Lower leg skin (tissue), 3 donors: ENCODE results near the gene ACOXL.

Source experiments
- POLR2A ChIP-seq, 2 donors: fragments of 450-650 bp; IDR thresholded peaks; one replicate each; pipeline ENCODE4 v1.6.1; 2016 to 2017; ENCODE audit warnings: antibody characterized with exemption in 2 of 2, mild to moderate bottlenecking in 1 of 2, moderate library complexity in 1 of 2
- TF ChIP-seq, protein P1 (sequence below), 3 donors: fragments of 450-650 bp; IDR thresholded peaks; one replicate each; pipeline ENCODE4 v1.5.1; 2016; ENCODE audit warnings: antibody characterized with exemption in 3 of 3, mild to moderate bottlenecking in 3 of 3, moderate library complexity in 2 of 3

DNA sequence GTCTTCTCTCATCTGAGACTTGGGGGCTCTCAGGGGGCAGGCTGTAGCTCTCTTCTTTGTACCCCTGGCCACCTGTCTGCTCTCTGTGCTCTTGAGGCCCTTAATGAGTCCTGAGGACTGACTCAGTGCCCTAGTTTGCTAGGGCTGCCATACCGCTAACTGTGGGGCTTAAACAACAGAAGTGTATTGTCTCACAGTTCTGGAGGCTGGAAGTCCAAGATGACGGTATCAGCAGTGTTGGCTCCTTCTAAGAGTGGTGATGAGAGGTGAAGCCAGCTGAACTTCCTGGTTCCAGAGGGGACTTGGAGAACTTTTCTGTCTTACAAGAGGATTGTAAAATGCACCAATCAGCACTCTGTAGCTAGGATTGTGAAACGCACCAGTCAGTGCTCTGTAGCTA, 67.0 kb downstream of the ACOXL start:
- TF ChIP-seq POLR2A (IDR thresholded peaks at IDR 0.05): no peak
- TF ChIP-seq, protein P1, sequence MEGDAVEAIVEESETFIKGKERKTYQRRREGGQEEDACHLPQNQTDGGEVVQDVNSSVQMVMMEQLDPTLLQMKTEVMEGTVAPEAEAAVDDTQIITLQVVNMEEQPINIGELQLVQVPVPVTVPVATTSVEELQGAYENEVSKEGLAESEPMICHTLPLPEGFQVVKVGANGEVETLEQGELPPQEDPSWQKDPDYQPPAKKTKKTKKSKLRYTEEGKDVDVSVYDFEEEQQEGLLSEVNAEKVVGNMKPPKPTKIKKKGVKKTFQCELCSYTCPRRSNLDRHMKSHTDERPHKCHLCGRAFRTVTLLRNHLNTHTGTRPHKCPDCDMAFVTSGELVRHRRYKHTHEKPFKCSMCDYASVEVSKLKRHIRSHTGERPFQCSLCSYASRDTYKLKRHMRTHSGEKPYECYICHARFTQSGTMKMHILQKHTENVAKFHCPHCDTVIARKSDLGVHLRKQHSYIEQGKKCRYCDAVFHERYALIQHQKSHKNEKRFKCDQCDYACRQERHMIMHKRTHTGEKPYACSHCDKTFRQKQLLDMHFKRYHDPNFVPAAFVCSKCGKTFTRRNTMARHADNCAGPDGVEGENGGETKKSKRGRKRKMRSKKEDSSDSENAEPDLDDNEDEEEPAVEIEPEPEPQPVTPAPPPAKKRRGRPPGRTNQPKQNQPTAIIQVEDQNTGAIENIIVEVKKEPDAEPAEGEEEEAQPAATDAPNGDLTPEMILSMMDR (IDR thresholded peaks at IDR 0.05): no peak
